K562 (cell line): ENCODE measurements around the gene RFNG. TPM values are rescaled to one million over a fixed set of nuclear protein-coding genes. Genes with fewer than 3 reads are reported as not detected.

Experiments used
- ADNP ChIP-seq: fragments of 200-800 bp; sonication (Bioruptor generic); IDR thresholded peaks from 2 replicates; pipeline ENCODE4 v1.6.1; 2016; ENCODE audit warnings: missing genetic modification characterization, missing compliant biosample characterization
- ARNT ChIP-seq, 2 experiments: fragments of 450-650 bp; IDR thresholded peaks; 2 replicates each; pipeline ENCODE4 v1.6.1; 2016; ENCODE audit warnings: mild to moderate bottlenecking in 1 of 2
- BCL6 ChIP-seq: fragments of 250-450 bp; sonication (Bioruptor Pico); IDR thresholded peaks from 2 replicates; pipeline ENCODE4 v1.4.0; 2020
- CCAR2 ChIP-seq: fragments of 200-400 bp; formaldehyde crosslinking; IDR thresholded peaks from 2 replicates; pipeline ENCODE4 v1.6.1; 2017; ENCODE audit warnings: mild to moderate bottlenecking, low read depth, low read length
- DDX20 ChIP-seq: fragments of 450-650 bp; IDR thresholded peaks from 2 replicates; pipeline ENCODE4 v1.6.1; 2016; ENCODE audit warnings: missing genetic modification characterization, low read depth, mild to moderate bottlenecking, missing compliant biosample characterization, moderate library complexity
- EGR1 ChIP-seq: fragments of 450-650 bp; conservative IDR thresholded peaks from 2 replicates; pipeline ENCODE4 v1.6.1; 2017; ENCODE audit warnings: mild to moderate bottlenecking
- ERF ChIP-seq: fragments of 450-650 bp; formaldehyde crosslinking; IDR thresholded peaks from 2 replicates; pipeline ENCODE4 v1.4.0; 2020; ENCODE audit warnings: mild to moderate bottlenecking, mixed read lengths
- HMG20B ChIP-seq: fragments of 250-450 bp; sonication (Bioruptor Pico); IDR thresholded peaks from 2 replicates; pipeline ENCODE4 v1.5.0; 2021; ENCODE audit warnings: mild to moderate bottlenecking
- HNRNPLL ChIP-seq: fragments of 200-400 bp; formaldehyde crosslinking; IDR thresholded peaks from 2 replicates; pipeline ENCODE4 v1.6.1; 2017; ENCODE audit warnings: low read length, low read depth, mild to moderate bottlenecking; ENCODE audit not compliant: poor library complexity, severe bottlenecking
- KLF6 ChIP-seq: fragments of 250-450 bp; sonication (Bioruptor Pico); IDR thresholded peaks from 2 replicates; pipeline ENCODE4 v1.4.0; 2020; ENCODE audit warnings: mild to moderate bottlenecking, moderate library complexity, borderline replicate concordance
- MED1 ChIP-seq: sonication (generic); formaldehyde crosslinking; IDR thresholded peaks from 2 replicates; pipeline ENCODE4 v1.8.1; 2023; ENCODE audit warnings: missing genetic modification reagents, borderline replicate concordance
- MXI1 ChIP-seq: IDR thresholded peaks from 2 replicates; pipeline ENCODE4 v1.6.1; 2011; ENCODE audit warnings: low read depth, mild to moderate bottlenecking, improper control_type of control experiment, low read length
- RFX5 ChIP-seq: IDR thresholded peaks from 2 replicates; pipeline ENCODE4 v1.6.1; 2011; ENCODE audit warnings: low read depth, mild to moderate bottlenecking, improper control_type of control experiment, low read length
- TAL1 ChIP-seq: fragments of 450-650 bp; IDR thresholded peaks from 2 replicates; pipeline ENCODE4 v1.6.1; 2016; ENCODE audit warnings: mild to moderate bottlenecking
- TEAD2 ChIP-seq: fragments of 450-650 bp; IDR thresholded peaks from 2 replicates; pipeline ENCODE4 v1.6.1; 2016; ENCODE audit warnings: missing genetic modification characterization, control low read depth, missing compliant biosample characterization
- TGIF2 ChIP-seq: sonication (generic); formaldehyde crosslinking; IDR thresholded peaks from 2 replicates; pipeline ENCODE4 v1.8.1; 2022; ENCODE audit warnings: mild to moderate bottlenecking, missing genetic modification reagents, moderate library complexity
- ZNF24 ChIP-seq: fragments of 450-650 bp; IDR thresholded peaks from 2 replicates; pipeline ENCODE4 v1.6.1; 2016
- ZNF586 ChIP-seq: fragments of 450-650 bp; formaldehyde crosslinking; conservative IDR thresholded peaks from 2 replicates; pipeline ENCODE4 v1.4.0; 2020; ENCODE audit warnings: mild to moderate bottlenecking, moderate library complexity
- ZZZ3 ChIP-seq: fragments of 450-650 bp; IDR thresholded peaks from 2 replicates; pipeline ENCODE4 v1.6.1; 2016; ENCODE audit warnings: antibody characterized with exemption, mild to moderate bottlenecking, moderate library complexity
- polyA plus RNA-seq, 8 experiments: library from polyadenylated mRNA; depleted of rRNA in 4 of 8; stranded (reverse) in 5 of 8; unstranded in 3 of 8; fragments of >200 nt; fragmentation: Nextera tagmentation in 2 of 8; fragmentation: Illumina TruSeq in 1 of 8; extraction: Ambion mirVana in 2 of 8; extraction: Trizol in 1 of 8; gene quantifications; 2 replicates each; pipeline versions ENCODE4 v1.2.1 to v1.2.3, GENCODE V29; 2011 to 2014; ENCODE audit warnings: inconsistent platforms in 1 of 8, missing spikeins in 1 of 8
- total RNA-seq, 7 experiments: library from RNA; depleted of rRNA in 6 of 7; stranded (reverse); fragments of >200 nt in 6 of 7; fragmentation: Illumina TruSeq in 2 of 7; extraction: Trizol in 2 of 7; gene quantifications; 2 replicates each; pipeline versions ENCODE4 v1.2.1 to v1.2.3, GENCODE V29; 2011 to 2021; ENCODE audit warnings: low replicate concordance in 1 of 7
- TF ChIP-seq, protein P1 (sequence below): fragments of 450-650 bp; formaldehyde crosslinking; IDR thresholded peaks from 2 replicates; pipeline ENCODE4 v1.4.0; 2020; ENCODE audit warnings: mild to moderate bottlenecking, moderate library complexity
- TF ChIP-seq, protein P2 (sequence below): fragments of 250-450 bp; sonication (Bioruptor Pico); IDR thresholded peaks from 2 replicates; pipeline ENCODE4 v1.8.0; 2022; ENCODE audit warnings: moderate library complexity, mild to moderate bottlenecking, inconsistent platforms
- TF ChIP-seq, protein P3 (sequence below), 2 experiments: fragments of 450-650 bp; IDR thresholded peaks; 2 replicates each; pipeline ENCODE4 v1.6.1; 2018; ENCODE audit warnings: mild to moderate bottlenecking in 2 of 2, low read depth in 1 of 2; ENCODE audit not compliant: partially characterized antibody in 2 of 2

RFNG gene
- total and polyA plus RNA-seq, 9 of the 15 experiments (the other 6 are each of a cell fraction or from before 2014, with no cell fraction given) = 0.32 to 32.8 (median 9.5) TPM

DNA sequence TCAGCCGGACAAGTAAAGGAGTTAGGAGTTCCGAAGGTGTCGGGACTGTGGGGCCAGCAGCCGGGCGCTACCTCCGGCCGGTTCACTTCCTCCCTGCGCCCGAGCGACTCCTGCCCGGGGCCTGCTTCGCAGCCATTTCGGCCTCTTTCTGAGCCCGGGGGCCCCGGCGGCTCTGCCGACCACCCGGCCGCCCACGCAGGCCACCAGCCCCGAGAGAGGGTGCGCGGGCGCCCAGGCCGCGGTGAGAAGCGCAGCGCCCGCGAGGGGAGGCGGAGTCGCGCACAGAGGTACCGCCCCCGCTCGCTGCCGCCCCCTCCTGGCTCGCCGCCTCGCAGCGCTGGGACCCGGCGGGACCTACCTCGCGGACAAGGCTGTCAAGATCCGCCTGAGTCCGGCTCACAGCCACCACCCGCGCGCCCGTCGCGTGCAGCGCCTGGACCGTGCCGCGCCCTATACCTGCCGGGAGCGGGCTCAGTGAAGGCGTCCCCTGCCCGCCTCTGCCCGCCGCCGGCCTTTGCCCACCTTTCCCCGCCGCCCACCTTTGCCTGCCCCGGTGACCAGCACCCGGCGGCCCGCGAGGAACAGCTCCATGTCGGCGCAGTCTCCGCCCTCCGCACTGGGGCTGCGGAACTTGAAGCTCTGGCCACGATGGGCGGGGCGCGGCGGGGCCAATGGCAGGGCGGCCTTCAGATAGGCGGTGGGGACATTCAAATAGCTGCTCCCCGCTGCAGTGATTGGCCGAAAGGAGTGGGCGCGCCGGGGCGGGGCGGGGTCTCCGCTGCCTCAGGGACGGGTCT is 14.3 kb downstream of the RFNG start, which contains the start of gene DCXR (continued):
- peak; percentile 90; the same call in 1 of the 2 replicates for TF ChIP-seq ERF
- no peak for TF ChIP-seq TEAD2 (tag)
- no peak for TF ChIP-seq ZNF586 (CRISPR knock-in tag)
- no peak for TF ChIP-seq MED1
- TF ChIP-seq RFX5 = no peak
- TF ChIP-seq KLF6 (CRISPR knock-in tag) = peak; percentile 23; the same call in 1 of the 2 replicates
- TF ChIP-seq HNRNPLL = peak; percentile 84
- no peak for TF ChIP-seq ARNT (IDR thresholded peaks at IDR 0.05)
- no peak for TF ChIP-seq DDX20 (tag)
- TF ChIP-seq, protein P1, sequence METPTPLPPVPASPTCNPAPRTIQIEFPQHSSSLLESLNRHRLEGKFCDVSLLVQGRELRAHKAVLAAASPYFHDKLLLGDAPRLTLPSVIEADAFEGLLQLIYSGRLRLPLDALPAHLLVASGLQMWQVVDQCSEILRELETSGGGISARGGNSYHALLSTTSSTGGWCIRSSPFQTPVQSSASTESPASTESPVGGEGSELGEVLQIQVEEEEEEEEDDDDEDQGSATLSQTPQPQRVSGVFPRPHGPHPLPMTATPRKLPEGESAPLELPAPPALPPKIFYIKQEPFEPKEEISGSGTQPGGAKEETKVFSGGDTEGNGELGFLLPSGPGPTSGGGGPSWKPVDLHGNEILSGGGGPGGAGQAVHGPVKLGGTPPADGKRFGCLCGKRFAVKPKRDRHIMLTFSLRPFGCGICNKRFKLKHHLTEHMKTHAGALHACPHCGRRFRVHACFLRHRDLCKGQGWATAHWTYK (CRISPR knock-in tag) = peak; percentile 64; the same call in 1 of the 2 replicates
- peak; percentile 33; the same call in 1 of the 2 replicates for TF ChIP-seq MXI1
- peak; percentile 90 for TF ChIP-seq EGR1
- TF ChIP-seq TGIF2 = peak; percentile 56; the same call in 1 of the 2 replicates
- TF ChIP-seq TAL1 = no peak
- TF ChIP-seq, protein P2, sequence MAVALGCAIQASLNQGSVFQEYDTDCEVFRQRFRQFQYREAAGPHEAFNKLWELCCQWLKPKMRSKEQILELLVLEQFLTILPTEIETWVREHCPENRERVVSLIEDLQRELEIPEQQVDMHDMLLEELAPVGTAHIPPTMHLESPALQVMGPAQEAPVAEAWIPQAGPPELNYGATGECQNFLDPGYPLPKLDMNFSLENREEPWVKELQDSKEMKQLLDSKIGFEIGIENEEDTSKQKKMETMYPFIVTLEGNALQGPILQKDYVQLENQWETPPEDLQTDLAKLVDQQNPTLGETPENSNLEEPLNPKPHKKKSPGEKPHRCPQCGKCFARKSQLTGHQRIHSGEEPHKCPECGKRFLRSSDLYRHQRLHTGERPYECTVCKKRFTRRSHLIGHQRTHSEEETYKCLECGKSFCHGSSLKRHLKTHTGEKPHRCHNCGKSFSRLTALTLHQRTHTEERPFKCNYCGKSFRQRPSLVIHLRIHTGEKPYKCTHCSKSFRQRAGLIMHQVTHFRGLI (CRISPR knock-in tag) = no peak
- no peak for TF ChIP-seq ZNF24
- no peak for TF ChIP-seq HMG20B
- TF ChIP-seq, protein P3, sequence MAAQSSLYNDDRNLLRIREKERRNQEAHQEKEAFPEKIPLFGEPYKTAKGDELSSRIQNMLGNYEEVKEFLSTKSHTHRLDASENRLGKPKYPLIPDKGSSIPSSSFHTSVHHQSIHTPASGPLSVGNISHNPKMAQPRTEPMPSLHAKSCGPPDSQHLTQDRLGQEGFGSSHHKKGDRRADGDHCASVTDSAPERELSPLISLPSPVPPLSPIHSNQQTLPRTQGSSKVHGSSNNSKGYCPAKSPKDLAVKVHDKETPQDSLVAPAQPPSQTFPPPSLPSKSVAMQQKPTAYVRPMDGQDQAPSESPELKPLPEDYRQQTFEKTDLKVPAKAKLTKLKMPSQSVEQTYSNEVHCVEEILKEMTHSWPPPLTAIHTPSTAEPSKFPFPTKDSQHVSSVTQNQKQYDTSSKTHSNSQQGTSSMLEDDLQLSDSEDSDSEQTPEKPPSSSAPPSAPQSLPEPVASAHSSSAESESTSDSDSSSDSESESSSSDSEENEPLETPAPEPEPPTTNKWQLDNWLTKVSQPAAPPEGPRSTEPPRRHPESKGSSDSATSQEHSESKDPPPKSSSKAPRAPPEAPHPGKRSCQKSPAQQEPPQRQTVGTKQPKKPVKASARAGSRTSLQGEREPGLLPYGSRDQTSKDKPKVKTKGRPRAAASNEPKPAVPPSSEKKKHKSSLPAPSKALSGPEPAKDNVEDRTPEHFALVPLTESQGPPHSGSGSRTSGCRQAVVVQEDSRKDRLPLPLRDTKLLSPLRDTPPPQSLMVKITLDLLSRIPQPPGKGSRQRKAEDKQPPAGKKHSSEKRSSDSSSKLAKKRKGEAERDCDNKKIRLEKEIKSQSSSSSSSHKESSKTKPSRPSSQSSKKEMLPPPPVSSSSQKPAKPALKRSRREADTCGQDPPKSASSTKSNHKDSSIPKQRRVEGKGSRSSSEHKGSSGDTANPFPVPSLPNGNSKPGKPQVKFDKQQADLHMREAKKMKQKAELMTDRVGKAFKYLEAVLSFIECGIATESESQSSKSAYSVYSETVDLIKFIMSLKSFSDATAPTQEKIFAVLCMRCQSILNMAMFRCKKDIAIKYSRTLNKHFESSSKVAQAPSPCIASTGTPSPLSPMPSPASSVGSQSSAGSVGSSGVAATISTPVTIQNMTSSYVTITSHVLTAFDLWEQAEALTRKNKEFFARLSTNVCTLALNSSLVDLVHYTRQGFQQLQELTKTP (IDR thresholded peaks at IDR 0.05; ENCODE audit: low read depth in 1 of 2, partially characterized antibody in 2 of 2) = no peak
- no peak for TF ChIP-seq CCAR2
- no peak for TF ChIP-seq ZZZ3
- no peak for TF ChIP-seq ADNP (tag)
- TF ChIP-seq BCL6 (CRISPR knock-in tag) = no peak
